Right lobe of liver (tissue), 6 donors: Measurements from ENCODE around the gene DGKK. TPM values are rescaled to one million over a fixed set of nuclear protein-coding genes. Genes with fewer than 3 reads are reported as not detected.

ENCODE experiments used
- ATAC-seq, 4 donors: fragments of 200-7000 bp; cut with Tn5 transposase; one replicate each; pipeline ENCODE4 v1.9.1; 2020; ENCODE audit warnings: mild to moderate bottlenecking in 4 of 4, moderate library complexity in 4 of 4
- DNase-seq, 3 donors: peaks; one replicate each; pipeline ENCODE4 v3.0.0-alpha.2; 2020
- H3K27ac ChIP-seq, 3 donors: fragments of 200-600 bp; one replicate each; pipeline ENCODE4 v1.8.0; 2022
- H3K27me3 ChIP-seq, 2 donors: fragments of 200-600 bp; one replicate each; pipeline ENCODE4 v1.8.0; 2022
- H3K36me3 ChIP-seq, 4 donors: fragments of 200-600 bp; sonication (generic) in 1 of 4; one replicate each; pipeline versions ENCODE4 v1.5.1 to v1.8.0; 2017 to 2022; ENCODE audit warnings: control low read depth in 1 of 4
- H3K4me1 ChIP-seq, 4 donors: fragments of 200-600 bp; sonication (generic) in 1 of 4; one replicate each; pipeline versions ENCODE4 v1.5.1 to v1.8.0; 2017 to 2022; ENCODE audit warnings: control low read depth in 1 of 4
- H3K4me3 ChIP-seq, 3 donors: fragments of 200-600 bp; one replicate each; pipeline ENCODE4 v1.8.0; 2022
- H3K9me3 ChIP-seq, 4 donors: fragments of 200-600 bp; sonication (generic) in 1 of 4; one replicate each; pipeline versions ENCODE4 v1.5.1 to v1.8.0; 2017 to 2022; ENCODE audit warnings: control low read depth in 1 of 4
- CTCF ChIP-seq, 4 donors: fragments of 200-600 bp in 3 of 4; fragments of 450-650 bp in 1 of 4; IDR thresholded peaks; one replicate each; pipeline versions ENCODE4 v1.5.1 to v1.8.0; 2016 to 2022; ENCODE audit warnings: antibody characterized with exemption in 4 of 4, mild to moderate bottlenecking in 2 of 4
- POLR2A ChIP-seq: fragments of 450-650 bp; IDR thresholded peaks from one replicate; pipeline ENCODE4 v1.6.1; 2017; ENCODE audit warnings: antibody characterized with exemption, mild to moderate bottlenecking
- WGBS: methylation state at CpG from one replicate; pipeline ENCODE4 v1.1.6; 2018; ENCODE audit warnings: low coverage, low lambda C conversion rate; ENCODE audit not compliant: insufficient coverage; ENCODE audit errors: missing lambda C conversion rate; 5-methylcytosine and 5-hydroxymethylcytosine counted together
- intact Hi-C, 2 donors: fragments of 100-400 bp; cut with DNase I; formaldehyde crosslinking; loops; one replicate each; pipeline versions ENCODE4 v1.11.2 to v1.14.1; 2022
- total RNA-seq, 6 experiments: library from RNA; depleted of rRNA in 2 of 6; stranded (reverse); fragments of >200 nt in 2 of 6; fragmentation: NEBNext Ultra II Directional in 3 of 6; extraction: Animal tissue kit (Norgen Biotek cat#: 25700) in 3 of 6; gene quantifications; one replicate each; pipeline versions ENCODE4 v1.1.0 to v1.2.4, GENCODE V29; 2016 to 2023
- donor health status: DM: no; HTN: yes; CAD: no.
- donor health status: DM: no; HTN: no; CAD: no.
- donor health status: DM: no; HTN: no; CAD: no.
- donor health status: DM: no; HTN: yes; CAD: no.
- donor health status: DM: no; HTN: yes; CAD: no.

Gene DGKK
- total RNA-seq, 6 experiments from 2014 or later: 0.02 TPM; not detected in 5

- Histone ChIP-seq H3K27me3 (peaks cover 0 to 4% of the 10 kb centered on the region in 2 donors), H3K27ac (no peak overlapping the region), H3K4me3 (no peak overlapping the region), H3K9me3 (no peaks in the 10 kb centered on the region), H3K4me1 (no peaks in the 10 kb centered on the region), H3K36me3 (no peaks in the 10 kb centered on the region)
- TF ChIP-seq CTCF (IDR thresholded peaks at IDR 0.05) (no peak), POLR2A (no peak)
- no peak for DNase-seq
- intact Hi-C loops: no loop called here
- ATAC-seq: no peak
These were observed 17.8 kb downstream of the DGKK start for GRCh38 chrX:50452782-50453181.

- peaks cover 0 to 4% of the 10 kb centered on the region in 2 donors for H3K27me3 ChIP-seq
- 60% methylated on average over 1 of the region's 1 CpG for WGBS
- ATAC-seq: no peak
- H3K36me3 ChIP-seq: no peaks in the 10 kb centered on the region
- intact Hi-C loops: no loop called here
- H3K4me3 ChIP-seq: no peak overlapping the region
- no peak overlapping the region for H3K27ac ChIP-seq
- no peaks in the 10 kb centered on the region for H3K9me3 ChIP-seq
- TF ChIP-seq POLR2A (no peak), CTCF (IDR thresholded peaks at IDR 0.05) (no peak)
- no peak for DNase-seq
- no peaks in the 10 kb centered on the region for H3K4me1 ChIP-seq
These were observed 20.3 kb downstream of the DGKK start for GRCh38 chrX:50450324-50450723.

GRCh38 chrX:50448565-50448964 is 22.1 kb downstream of the DGKK start:
- peaks cover 0 to 4% of the 10 kb centered on the region in 2 donors for H3K27me3 ChIP-seq
- TF ChIP-seq CTCF (IDR thresholded peaks at IDR 0.05): peak; percentile 17 to 32 (median 27)
- TF ChIP-seq POLR2A: no peak
- H3K27ac ChIP-seq: no peak overlapping the region
- intact Hi-C loops: no loop called here
- no peaks in the 10 kb centered on the region for H3K4me1 ChIP-seq
- H3K36me3 ChIP-seq: no peaks in the 10 kb centered on the region
- WGBS: 21% methylated on average over 2 of the region's 2 CpGs
- DNase-seq: no peak
- peak; percentile 39 to 81 (median 58) for ATAC-seq
- H3K9me3 ChIP-seq: no peaks in the 10 kb centered on the region
- H3K4me3 ChIP-seq: no peak overlapping the region

- Histone ChIP-seq H3K4me3 (no peak overlapping the region), H3K4me1 (no peaks in the 10 kb centered on the region), H3K27ac (no peak overlapping the region), H3K27me3 (peaks cover 0 to 4% of the 10 kb centered on the region in 2 donors), H3K9me3 (no peaks in the 10 kb centered on the region), H3K36me3 (no peaks in the 10 kb centered on the region)
- TF ChIP-seq CTCF (IDR thresholded peaks at IDR 0.05): no peak
- no peak for TF ChIP-seq POLR2A
- WGBS: 41% methylated on average over 3 of the region's 3 CpGs
- ATAC-seq (no peak), DNase-seq (no peak)
- intact Hi-C loops: no loop called here
These were observed 23.1 kb downstream of the DGKK start for GRCh38 chrX:50447535-50447934.
